B cell (primary cell): ENCODE measurements around the gene SPRY4. TPM values are rescaled to one million over a fixed set of nuclear protein-coding genes. Genes with fewer than 3 reads are reported as not detected.

Source experiments
- ATAC-seq: fragments of 200-7000 bp; cut with Tn5 transposase; one replicate; pipeline ENCODE4 v1.10.0; 2021; ENCODE audit warnings: low read depth, mild to moderate bottlenecking, moderate number of reproducible peaks, moderate library complexity
- CTCF ChIA-PET: fragments of 350-600 bp; sonication (Branson Sonifier 250); formaldehyde crosslinking; loops from one replicate; lab custom pipeline; 2021; ENCODE audit warnings: antibody characterized with exemption, inconsistent platforms; lab: Charles Lee
- POLR2A ChIA-PET: fragments of 350-600 bp; sonication (Branson Sonifier 250); formaldehyde crosslinking; loops from one replicate; lab custom pipeline; 2021; ENCODE audit warnings: antibody characterized with exemption; lab: Charles Lee
- DNase-seq: peaks from one replicate; pipeline ENCODE4 v3.0.0; 2013
- H2AFZ ChIP-seq: 2 replicates; pipeline ENCODE4 v1.6.1; 2012; ENCODE audit warnings: mild to moderate bottlenecking, low read depth, low read length; ENCODE audit not compliant: insufficient read depth, poor library complexity, severe bottlenecking
- H3K27ac ChIP-seq, 2 donors: 1 replicate in 1 of 2; 2 replicates in 1 of 2; pipeline ENCODE4 v1.5.1; 2012 to 2013; ENCODE audit warnings: low read length in 2 of 2, mild to moderate bottlenecking in 2 of 2, moderate library complexity in 1 of 2
- H3K27me3 ChIP-seq, 4 experiments: fragments of 200-600 bp in 1 of 4; sonication (generic) in 1 of 4; replicated peaks in 1 of 4; 1 replicate in 2 of 4; 2 replicates in 2 of 4; pipeline versions ENCODE4 v1.6.1 to v1.7.0; 2013 to 2016; ENCODE audit warnings: low read length in 3 of 4, mild to moderate bottlenecking in 2 of 4, mixed read lengths in 1 of 4, moderate library complexity in 1 of 4; ENCODE audit not compliant: insufficient read depth in 4 of 4, control insufficient read depth in 3 of 4; ENCODE audit errors: control extremely low read depth in 1 of 4
- H3K36me3 ChIP-seq, 2 experiments: replicated peaks in 1 of 2; 1 replicate in 1 of 2; 2 replicates in 1 of 2; pipeline versions ENCODE4 v1.6.1 to v1.7.1; 2013; ENCODE audit warnings: low read length in 1 of 2; ENCODE audit not compliant: insufficient read depth in 2 of 2, control insufficient read depth in 1 of 2; ENCODE audit errors: control extremely low read depth in 1 of 2, extremely low read depth in 1 of 2
- H3K4me1 ChIP-seq, 2 donors: fragments of 200-600 bp in 1 of 2; sonication (generic) in 1 of 2; 1 replicate in 1 of 2; 2 replicates in 1 of 2; pipeline versions ENCODE4 v1.5.1 to v1.6.1; 2013 to 2017; ENCODE audit warnings: low read length in 2 of 2; ENCODE audit not compliant: control insufficient read depth in 2 of 2, insufficient read depth in 2 of 2
- H3K4me2 ChIP-seq: replicated peaks from 2 replicates; pipeline ENCODE3; 2012; ENCODE audit warnings: mild to moderate bottlenecking, low read depth, low read length; ENCODE audit not compliant: poor library complexity, severe bottlenecking
- H3K4me3 ChIP-seq, 5 experiments: fragments of 200-600 bp in 1 of 5; sonication (generic) in 1 of 5; 1 replicate in 3 of 5; 2 replicates in 2 of 5; pipeline versions ENCODE4 v1.5.1 to v1.7.0; 2011 to 2016; ENCODE audit warnings: low read length in 4 of 5, mild to moderate bottlenecking in 4 of 5, low read depth in 2 of 5, control low read depth in 1 of 5, moderate library complexity in 1 of 5; ENCODE audit not compliant: insufficient read depth in 1 of 5; ENCODE audit errors: control extremely low read depth in 1 of 5, extremely low read depth in 1 of 5
- H3K79me2 ChIP-seq: fragments of 200-600 bp; sonication (generic); one replicate; pipeline ENCODE4 v1.6.0; 2016; ENCODE audit warnings: low read length; ENCODE audit not compliant: control insufficient read depth, insufficient read depth
- H3K9ac ChIP-seq: fragments of 200-600 bp; sonication (generic); 2 replicates; pipeline ENCODE4 v1.6.1; 2017; ENCODE audit warnings: mild to moderate bottlenecking, low read length, moderate library complexity
- H3K9me3 ChIP-seq, 3 donors: one replicate each; pipeline versions ENCODE4 v1.6.1 to v1.7.1; 2013; ENCODE audit warnings: low read length in 2 of 3; ENCODE audit not compliant: control insufficient read depth in 2 of 3, insufficient read depth in 1 of 3; ENCODE audit errors: control extremely low read depth in 1 of 3
- H4K20me1 ChIP-seq: 2 replicates; pipeline ENCODE4 v1.6.0; 2012; ENCODE audit warnings: mild to moderate bottlenecking, low read length; ENCODE audit not compliant: insufficient read depth, control insufficient read depth, poor library complexity, severe bottlenecking
- H3K27ac Mint-ChIP-seq: one replicate; pipeline ENCODE4 v1.8.0; 2021; ENCODE audit warnings: mixed read lengths
- H3K27me3 Mint-ChIP-seq: one replicate; pipeline ENCODE4 v1.8.0; 2021; ENCODE audit warnings: mixed read lengths
- H3K4me1 Mint-ChIP-seq: one replicate; pipeline ENCODE4 v1.8.0; 2021; ENCODE audit warnings: mixed read lengths
- H3K4me3 Mint-ChIP-seq: one replicate; pipeline ENCODE4 v1.8.0; 2021; ENCODE audit warnings: mixed read lengths
- H3K9me3 Mint-ChIP-seq: one replicate; pipeline ENCODE4 v1.8.0; 2022; ENCODE audit warnings: mixed read lengths; ENCODE audit not compliant: insufficient read depth
- EZH2 ChIP-seq: IDR thresholded peaks from 2 replicates; pipeline ENCODE4 v1.6.1; 2012; ENCODE audit warnings: borderline replicate concordance, low read depth, mild to moderate bottlenecking, moderate library complexity, low read length; ENCODE audit not compliant: insufficient read depth, poor library complexity, severe bottlenecking
- WGBS: methylation state at CpG from one replicate; pipeline ENCODE4 v1.1.5; 2013; ENCODE audit warnings: missing lambda C conversion rate; ENCODE audit not compliant: insufficient coverage; 5-methylcytosine and 5-hydroxymethylcytosine counted together
- intact Hi-C: fragments of 100-400 bp; cut with micrococcal nuclease; formaldehyde crosslinking; loops from one replicate; pipeline ENCODE4 v1.10.0; 2022
- polyA plus RNA-seq: library from polyadenylated mRNA; depleted of rRNA; stranded (reverse); fragments of >200 nt; gene quantifications from 2 replicates; pipeline ENCODE4 v1.2.3, GENCODE V29; 2012
- total RNA-seq, 2 donors: library from RNA; stranded (reverse); fragments of 120-200 nt in 1 of 2; gene quantifications; 1 replicate in 1 of 2; 2 replicates in 1 of 2; pipeline versions ENCODE4 v1.2.3 to v1.2.4, GENCODE V29; 2013 to 2022
- TF ChIP-seq, protein P1 (sequence below): fragments of 200-600 bp; IDR thresholded peaks from one replicate; pipeline ENCODE4 v1.8.0; 2022; ENCODE audit warnings: antibody characterized with exemption, mild to moderate bottlenecking

SPRY4 gene
- total and polyA plus RNA-seq, 2 donors (not counting 1 experiment from before 2014, with no cell fraction given), result 0.06 TPM; not detected in 1

DNA sequence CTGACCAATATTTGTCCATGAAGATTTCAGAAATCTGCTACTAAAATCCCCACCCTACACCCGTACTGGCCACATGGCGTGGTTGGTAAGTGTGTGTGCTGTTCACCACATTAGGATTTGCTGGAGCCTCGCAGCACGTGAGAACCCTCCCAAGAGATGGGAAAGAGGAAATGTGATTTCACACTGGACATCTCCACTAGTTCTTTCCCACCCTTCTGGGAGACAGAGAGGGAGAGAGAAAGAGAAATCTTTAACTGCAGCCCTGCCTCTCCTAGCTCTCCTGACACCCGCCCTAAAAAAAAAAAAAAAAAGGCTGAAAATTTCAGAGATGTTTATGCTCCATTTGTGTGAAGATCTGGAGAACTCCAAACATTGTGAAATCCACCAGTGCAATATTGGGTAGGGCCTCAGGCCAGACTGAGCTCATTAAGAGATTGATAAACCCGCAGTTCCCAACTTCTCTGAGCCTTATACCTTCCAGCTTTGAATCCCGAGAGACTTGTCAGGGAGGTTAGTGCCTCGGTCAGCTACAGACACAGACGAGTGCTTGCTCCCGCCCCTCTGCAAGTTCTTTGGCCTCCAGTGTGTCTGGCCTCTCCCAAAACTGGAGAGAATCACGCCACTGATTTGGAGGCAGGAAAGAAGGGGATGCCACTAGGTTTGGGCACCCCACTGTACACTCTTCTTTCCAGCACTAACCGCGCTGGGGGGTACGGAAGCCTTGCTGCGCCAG, 1.9 kb downstream of the SPRY4 start:
- Histone ChIP-seq H3K4me1 (peaks cover 30 to 58% of the 10 kb centered on the region in 2 donors), H3K27me3 (peaks cover 0 to 87% (median 36%) of the 10 kb centered on the region in 4 experiments), H3K9me3 (peaks cover 0 to 18% (median 0%) of the 10 kb centered on the region in 3 donors), H3K9ac (no peak overlapping the region), H3K27ac (no peak overlapping the region), H3K4me2 (no peak overlapping the region), H3K4me3 (no peak overlapping the region), H3K79me2 (no peaks in the 10 kb centered on the region), H3K36me3 (no peaks in the 10 kb centered on the region), H4K20me1 (no peaks in the 10 kb centered on the region), H2AFZ (no peak overlapping the region)
- ChIA-PET POLR2A (no interaction called here), CTCF (interaction anchor here (0.7 to 1.4 kb wide), 2 partner anchors 170 to 221 kb away, joined by 3 to 4 read pairs; no protein-coding TSS in a partner anchor)
- 100% methylated on average over 6 of the region's 15 CpGs for WGBS
- Mint-ChIP-seq H3K27ac (no peak overlapping the region), H3K4me3 (no peak overlapping the region), H3K27me3 (peaks cover 72% of the 10 kb centered on the region), H3K4me1 (peaks cover 38% of the 10 kb centered on the region), H3K9me3 (no peaks in the 10 kb centered on the region)
- DNase-seq (no peak), ATAC-seq (no peak)
- no peak for TF ChIP-seq EZH2
- TF ChIP-seq, protein P1, sequence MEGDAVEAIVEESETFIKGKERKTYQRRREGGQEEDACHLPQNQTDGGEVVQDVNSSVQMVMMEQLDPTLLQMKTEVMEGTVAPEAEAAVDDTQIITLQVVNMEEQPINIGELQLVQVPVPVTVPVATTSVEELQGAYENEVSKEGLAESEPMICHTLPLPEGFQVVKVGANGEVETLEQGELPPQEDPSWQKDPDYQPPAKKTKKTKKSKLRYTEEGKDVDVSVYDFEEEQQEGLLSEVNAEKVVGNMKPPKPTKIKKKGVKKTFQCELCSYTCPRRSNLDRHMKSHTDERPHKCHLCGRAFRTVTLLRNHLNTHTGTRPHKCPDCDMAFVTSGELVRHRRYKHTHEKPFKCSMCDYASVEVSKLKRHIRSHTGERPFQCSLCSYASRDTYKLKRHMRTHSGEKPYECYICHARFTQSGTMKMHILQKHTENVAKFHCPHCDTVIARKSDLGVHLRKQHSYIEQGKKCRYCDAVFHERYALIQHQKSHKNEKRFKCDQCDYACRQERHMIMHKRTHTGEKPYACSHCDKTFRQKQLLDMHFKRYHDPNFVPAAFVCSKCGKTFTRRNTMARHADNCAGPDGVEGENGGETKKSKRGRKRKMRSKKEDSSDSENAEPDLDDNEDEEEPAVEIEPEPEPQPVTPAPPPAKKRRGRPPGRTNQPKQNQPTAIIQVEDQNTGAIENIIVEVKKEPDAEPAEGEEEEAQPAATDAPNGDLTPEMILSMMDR, result no peak
- intact Hi-C loops, result loop anchor here (10.0 kb wide), 1 partner anchor 98 kb away; no protein-coding TSS in a partner anchor

DNA sequence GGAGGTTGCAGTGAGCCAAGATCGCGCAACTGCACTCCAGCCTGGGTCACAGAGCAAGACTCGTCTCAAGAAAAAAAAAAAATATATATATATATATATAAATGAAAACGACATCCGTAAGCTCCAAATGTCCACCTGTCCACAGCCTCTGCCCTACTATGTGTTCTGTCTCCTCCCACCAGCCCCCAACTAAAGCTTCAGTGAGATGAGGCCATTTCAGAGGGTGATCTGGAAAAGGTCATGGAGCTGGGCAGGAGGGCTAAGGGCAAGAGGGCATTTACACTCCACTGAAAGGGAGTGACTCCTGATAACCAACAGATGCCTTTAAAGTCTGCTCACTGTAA, 2.4 kb downstream of the SPRY4 start:
- H3K4me3 Mint-ChIP-seq, result no peak overlapping the region
- intact Hi-C loops, result loop anchor here (10.0 kb wide), 1 partner anchor 98 kb away; no protein-coding TSS in a partner anchor
- peaks cover 69% of the 10 kb centered on the region for H3K27me3 Mint-ChIP-seq
- H3K4me1 Mint-ChIP-seq, result peaks cover 38% of the 10 kb centered on the region
- Histone ChIP-seq H3K4me3 (no peak overlapping the region), H3K4me2 (no peak overlapping the region), H3K79me2 (no peaks in the 10 kb centered on the region), H3K27me3 (peaks cover 0 to 82% (median 34%) of the 10 kb centered on the region in 4 experiments), H2AFZ (no peak overlapping the region), H3K27ac (no peak overlapping the region), H3K9ac (no peak overlapping the region), H3K9me3 (peaks cover 0 to 18% (median 0%) of the 10 kb centered on the region in 3 donors), H4K20me1 (no peaks in the 10 kb centered on the region), H3K4me1 (peaks cover 30 to 58% of the 10 kb centered on the region in 2 donors), H3K36me3 (no peaks in the 10 kb centered on the region)
- ChIA-PET CTCF (interaction anchor here (1.2 kb wide), 1 partner anchor 23 kb away, joined by 3 read pairs; no protein-coding TSS in a partner anchor), POLR2A (interaction anchor here (0.6 kb wide), 1 partner anchor 61 kb away, joined by 3 read pairs; no protein-coding TSS in a partner anchor)
- DNase-seq (no peak), ATAC-seq (no peak)
- H3K9me3 Mint-ChIP-seq, result no peaks in the 10 kb centered on the region
- no CpG with 5 or more reads among the region's 5 CpGs for WGBS
- no peak for TF ChIP-seq EZH2
- TF ChIP-seq, protein P1, result no peak
- no peak overlapping the region for H3K27ac Mint-ChIP-seq
